ENCODE results near the gene DIPK2A. TPM values are rescaled to one million over a fixed set of nuclear protein-coding genes. Genes with fewer than 3 reads are reported as not detected.

Gene DIPK2A
- total and polyA plus RNA-seq, 8 donors = 3.9 to 142 (median 20.7) TPM

- Histone ChIP-seq H3K4me1 (no peaks in the 10 kb centered on the region), H3K27me3 (no peaks in the 10 kb centered on the region), H3K27ac (no peak overlapping the region), H3K4me3 (no peak overlapping the region), H3K36me3 (no peaks in the 10 kb centered on the region), H3K9me3 (peaks cover 0 to 10% (median 7%) of the 10 kb centered on the region in 4 donors)
- intact Hi-C loops (cut with DNase I; ENCODE audit: low total_unique reads) = loop anchor here (10.0 kb wide), 1 partner anchor 183 kb away; no protein-coding TSS in a partner anchor
- no peak for DNase-seq
- TF ChIP-seq, protein P1, sequence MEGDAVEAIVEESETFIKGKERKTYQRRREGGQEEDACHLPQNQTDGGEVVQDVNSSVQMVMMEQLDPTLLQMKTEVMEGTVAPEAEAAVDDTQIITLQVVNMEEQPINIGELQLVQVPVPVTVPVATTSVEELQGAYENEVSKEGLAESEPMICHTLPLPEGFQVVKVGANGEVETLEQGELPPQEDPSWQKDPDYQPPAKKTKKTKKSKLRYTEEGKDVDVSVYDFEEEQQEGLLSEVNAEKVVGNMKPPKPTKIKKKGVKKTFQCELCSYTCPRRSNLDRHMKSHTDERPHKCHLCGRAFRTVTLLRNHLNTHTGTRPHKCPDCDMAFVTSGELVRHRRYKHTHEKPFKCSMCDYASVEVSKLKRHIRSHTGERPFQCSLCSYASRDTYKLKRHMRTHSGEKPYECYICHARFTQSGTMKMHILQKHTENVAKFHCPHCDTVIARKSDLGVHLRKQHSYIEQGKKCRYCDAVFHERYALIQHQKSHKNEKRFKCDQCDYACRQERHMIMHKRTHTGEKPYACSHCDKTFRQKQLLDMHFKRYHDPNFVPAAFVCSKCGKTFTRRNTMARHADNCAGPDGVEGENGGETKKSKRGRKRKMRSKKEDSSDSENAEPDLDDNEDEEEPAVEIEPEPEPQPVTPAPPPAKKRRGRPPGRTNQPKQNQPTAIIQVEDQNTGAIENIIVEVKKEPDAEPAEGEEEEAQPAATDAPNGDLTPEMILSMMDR (IDR thresholded peaks at IDR 0.05) = no peak
- TF ChIP-seq POLR2AphosphoS5 (IDR thresholded peaks at IDR 0.05) = no peak
- no peak for TF ChIP-seq POLR2A (IDR thresholded peaks at IDR 0.05)
- no peak for TF ChIP-seq EP300 (IDR thresholded peaks at IDR 0.05)
These were observed 14.2 kb upstream of the DIPK2A start for GRCh38 chr3:143957453-143957852.

GRCh38 chr3:143958966-143959365 is 12.7 kb upstream of the DIPK2A start:
- Histone ChIP-seq H3K9me3 (peaks cover 0 to 10% (median 7%) of the 10 kb centered on the region in 4 donors), H3K36me3 (no peaks in the 10 kb centered on the region), H3K4me1 (no peaks in the 10 kb centered on the region), H3K27ac (no peak overlapping the region), H3K4me3 (no peak overlapping the region), H3K27me3 (no peaks in the 10 kb centered on the region)
- no peak for TF ChIP-seq EP300 (IDR thresholded peaks at IDR 0.05)
- no peak for TF ChIP-seq POLR2A (IDR thresholded peaks at IDR 0.05)
- TF ChIP-seq POLR2AphosphoS5 (IDR thresholded peaks at IDR 0.05) = no peak
- TF ChIP-seq, protein P1 (IDR thresholded peaks at IDR 0.05) = no peak
- intact Hi-C loops (cut with DNase I; ENCODE audit: low total_unique reads) = loop anchor here (10.0 kb wide), 1 partner anchor 184 kb away; no protein-coding TSS in a partner anchor
- DNase-seq = no peak

GRCh38 chr3:143961342-143961741 is 10.3 kb upstream of the DIPK2A start:
- TF ChIP-seq EP300 (IDR thresholded peaks at IDR 0.05) (no peak), POLR2AphosphoS5 (IDR thresholded peaks at IDR 0.05) (no peak), POLR2A (IDR thresholded peaks at IDR 0.05) (no peak)
- TF ChIP-seq, protein P1 (IDR thresholded peaks at IDR 0.05) = no peak
- H3K27ac ChIP-seq = no peak overlapping the region
- no peaks in the 10 kb centered on the region for H3K4me1 ChIP-seq
- 90 to 97% (median 96%) methylated on average over 1 of the region's 1 CpG for WGBS, 5 donors
- intact Hi-C loops (cut with DNase I; ENCODE audit: low total_unique reads) = no loop called here
- H3K27me3 ChIP-seq = no peaks in the 10 kb centered on the region
- no peaks in the 10 kb centered on the region for H3K36me3 ChIP-seq
- H3K9me3 ChIP-seq = peaks cover 0 to 10% (median 7%) of the 10 kb centered on the region in 4 donors
- no peak for DNase-seq
- no peak overlapping the region for H3K4me3 ChIP-seq

DNA sequence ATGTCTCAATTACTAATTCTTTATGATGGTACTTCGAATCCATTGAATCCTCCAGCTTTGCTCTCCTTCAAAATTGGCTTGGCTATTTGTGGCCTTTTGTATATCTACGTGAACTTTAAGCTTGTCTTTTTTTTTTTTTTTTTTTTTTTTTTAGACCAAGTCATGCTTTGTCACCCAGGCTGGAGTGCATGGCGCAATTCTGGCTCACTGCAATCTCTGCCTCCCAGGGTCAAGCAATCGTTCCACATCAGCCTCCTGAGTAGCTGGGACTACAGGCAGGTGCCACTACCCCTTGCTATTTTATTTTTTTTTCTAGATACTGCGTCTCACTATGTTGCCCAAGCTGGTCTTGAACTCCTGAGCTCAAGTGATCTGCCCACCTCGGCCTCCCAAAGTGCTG is 7.7 kb upstream of the DIPK2A start:
- DNase-seq = no peak
- WGBS, 5 donors = 69 to 90% (median 82%) methylated on average over 6 of the region's 6 CpGs
- TF ChIP-seq EP300 (IDR thresholded peaks at IDR 0.05) = no peak
- no peak for TF ChIP-seq POLR2A (IDR thresholded peaks at IDR 0.05)
- TF ChIP-seq, protein P1 (IDR thresholded peaks at IDR 0.05) = no peak
- no peak for TF ChIP-seq POLR2AphosphoS5 (IDR thresholded peaks at IDR 0.05)
- Histone ChIP-seq H3K27me3 (no peaks in the 10 kb centered on the region), H3K36me3 (no peaks in the 10 kb centered on the region), H3K4me3 (no peak overlapping the region), H3K4me1 (no peaks in the 10 kb centered on the region), H3K9me3 (peaks cover 0 to 10% (median 5%) of the 10 kb centered on the region in 4 donors), H3K27ac (no peak overlapping the region)
- intact Hi-C loops (cut with DNase I; ENCODE audit: low total_unique reads) = no loop called here

All from stomach (tissue), 9 donors.